Measurements from ENCODE around the gene EDN2.

Gene EDN2

DNA sequence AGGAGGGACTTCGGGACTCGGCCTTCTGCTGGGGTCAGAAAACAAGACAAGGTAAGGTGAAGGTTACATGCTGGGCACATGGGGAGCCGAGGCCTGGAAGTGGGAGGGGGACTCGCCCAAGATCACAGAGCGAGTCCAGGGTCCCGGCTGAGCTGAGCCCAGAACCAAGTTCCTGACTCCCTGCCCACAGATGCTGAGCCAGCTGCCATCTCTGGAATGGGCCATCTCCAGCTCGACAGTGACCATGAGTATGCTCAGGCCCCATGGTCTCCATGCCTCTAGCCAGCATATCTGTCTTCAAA, 26.7 kb upstream of the EDN2 start:
- H3K4me1 ChIP-seq (ENCODE audit: control extremely low read depth in 1 of 4, control insufficient read depth in 4 of 4, insufficient read depth in 4 of 4, low read length in 3 of 4): peaks cover 0 to 18% (median 17%) of the 10 kb centered on the region in 4 experiments
- H3K36me3 ChIP-seq (ENCODE audit: control insufficient read depth in 4 of 4, insufficient read depth in 4 of 4, low read length in 3 of 4): peaks cover 0 to 6% (median 0%) of the 10 kb centered on the region in 4 experiments
- ChIA-PET POLR2A (no interaction called here), CTCF (interaction anchor here (1.1 kb wide), 1 partner anchor 19 kb away, joined by 3 read pairs; no protein-coding TSS in a partner anchor)
- H3K4me3 ChIP-seq (ENCODE audit: control insufficient read depth in 1 of 7, extremely low read depth in 1 of 7, insufficient read depth in 4 of 7, low read depth in 2 of 7, low read length in 6 of 7): no peak overlapping the region
- H3K9me3 ChIP-seq (ENCODE audit: control extremely low read depth in 1 of 5, control insufficient read depth in 4 of 5, insufficient read depth in 2 of 5, low read depth in 1 of 5, low read length in 4 of 5): no peaks in the 10 kb centered on the region
- WGBS (ENCODE audit: insufficient coverage): 99% methylated on average over 7 of the region's 7 CpGs
- no peak overlapping the region for H3K27ac ChIP-seq (ENCODE audit: insufficient read depth in 1 of 2, low read depth in 1 of 2, low read length in 2 of 2, poor library complexity in 1 of 2, severe bottlenecking in 2 of 2)
- no peaks in the 10 kb centered on the region for H3K27me3 ChIP-seq (replicated peaks in 2 of 5; ENCODE audit: control insufficient read depth in 4 of 5, insufficient read depth in 5 of 5, low read length in 4 of 5)
- DNase-seq: no peak

DNA sequence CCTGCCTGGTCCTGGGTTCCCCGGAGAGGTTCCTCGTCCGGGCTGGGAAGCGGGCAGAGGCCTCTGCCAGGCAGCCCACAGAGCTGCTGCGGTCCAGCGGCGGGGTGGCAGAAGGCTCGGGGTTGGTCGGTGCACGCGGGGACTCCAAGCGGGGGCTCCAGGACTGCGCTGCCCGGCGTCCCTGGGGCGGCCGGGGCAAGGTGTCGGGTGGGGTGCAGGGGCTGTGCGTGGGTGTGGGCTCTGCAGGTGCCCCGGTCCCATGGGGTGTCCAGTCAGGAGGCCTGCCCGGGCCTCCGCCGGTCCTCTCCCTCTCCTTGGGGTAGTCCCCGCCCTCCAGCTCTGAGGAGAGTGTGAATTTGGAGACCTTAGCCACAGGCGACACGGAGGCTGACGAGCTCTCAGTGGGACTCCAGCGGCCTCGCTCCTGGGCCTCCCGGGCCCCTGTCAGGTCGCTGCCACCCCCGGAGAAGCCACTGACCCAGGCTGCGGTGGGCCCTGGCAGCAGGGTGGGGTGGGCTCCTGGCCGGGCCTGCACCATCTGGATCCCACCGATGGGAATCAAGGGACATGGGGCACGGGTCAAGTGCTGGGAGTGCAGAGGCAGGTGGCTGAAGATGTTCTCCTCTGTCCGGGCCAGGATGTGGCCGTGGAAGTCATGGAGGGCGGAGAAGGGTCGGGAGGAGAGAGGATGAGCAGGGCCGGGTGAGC, 26.2 kb upstream of the EDN2 start:
- POLR2A ChIA-PET: no interaction called here
- peaks cover 0 to 6% (median 0%) of the 10 kb centered on the region in 4 experiments for H3K36me3 ChIP-seq (ENCODE audit: control insufficient read depth in 4 of 4, insufficient read depth in 4 of 4, low read length in 3 of 4)
- no peaks in the 10 kb centered on the region for H3K9me3 ChIP-seq (ENCODE audit: control extremely low read depth in 1 of 5, control insufficient read depth in 4 of 5, insufficient read depth in 2 of 5, low read depth in 1 of 5, low read length in 4 of 5)
- peaks cover 0 to 20% (median 15%) of the 10 kb centered on the region in 4 experiments for H3K4me1 ChIP-seq (ENCODE audit: control extremely low read depth in 1 of 4, control insufficient read depth in 4 of 4, insufficient read depth in 4 of 4, low read length in 3 of 4)
- 89% methylated on average over 32 of the region's 41 CpGs for WGBS (ENCODE audit: insufficient coverage)
- no peak overlapping the region for H3K27ac ChIP-seq (ENCODE audit: insufficient read depth in 1 of 2, low read depth in 1 of 2, low read length in 2 of 2, poor library complexity in 1 of 2, severe bottlenecking in 2 of 2)
- H3K4me3 ChIP-seq (ENCODE audit: control insufficient read depth in 1 of 7, extremely low read depth in 1 of 7, insufficient read depth in 4 of 7, low read depth in 2 of 7, low read length in 6 of 7): no peak overlapping the region
- H3K27me3 ChIP-seq (replicated peaks in 2 of 5; ENCODE audit: control insufficient read depth in 4 of 5, insufficient read depth in 5 of 5, low read length in 4 of 5): no peaks in the 10 kb centered on the region
- CTCF ChIA-PET: interaction anchor here (1.1 kb wide), 1 partner anchor 19 kb away, joined by 3 read pairs; no protein-coding TSS in a partner anchor
- no peak for DNase-seq

DNA sequence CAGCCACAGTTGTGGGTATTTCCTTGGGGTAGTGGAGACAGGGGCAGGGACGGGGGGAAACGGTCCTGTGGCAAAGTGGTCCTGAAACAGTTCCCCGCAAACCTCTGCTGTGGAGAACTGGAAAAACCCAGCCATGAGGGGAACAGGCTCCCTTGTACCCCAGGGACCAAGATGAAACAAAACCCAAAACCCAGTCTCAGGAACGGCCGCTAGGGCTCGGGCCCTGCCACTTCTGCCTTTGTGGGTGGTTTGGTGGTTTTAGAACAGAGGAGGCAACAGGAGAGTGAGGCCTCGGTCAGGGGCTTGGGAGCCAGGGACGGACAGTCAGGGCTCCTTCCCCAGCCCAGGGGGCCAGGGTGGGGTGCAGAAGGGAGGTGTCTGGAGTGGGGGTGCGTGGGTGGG, 24.8 kb upstream of the EDN2 start:
- Histone ChIP-seq H3K9me3 (ENCODE audit: control extremely low read depth in 1 of 5, control insufficient read depth in 4 of 5, insufficient read depth in 2 of 5, low read depth in 1 of 5, low read length in 4 of 5) (no peaks in the 10 kb centered on the region), H3K4me3 (ENCODE audit: control insufficient read depth in 1 of 7, extremely low read depth in 1 of 7, insufficient read depth in 4 of 7, low read depth in 2 of 7, low read length in 6 of 7) (no peak overlapping the region), H3K36me3 (ENCODE audit: control insufficient read depth in 4 of 4, insufficient read depth in 4 of 4, low read length in 3 of 4) (peaks cover 0 to 6% (median 0%) of the 10 kb centered on the region in 4 experiments), H3K27me3 (replicated peaks in 2 of 5; ENCODE audit: control insufficient read depth in 4 of 5, insufficient read depth in 5 of 5, low read length in 4 of 5) (no peaks in the 10 kb centered on the region), H3K27ac (ENCODE audit: insufficient read depth in 1 of 2, low read depth in 1 of 2, low read length in 2 of 2, poor library complexity in 1 of 2, severe bottlenecking in 2 of 2) (no peak overlapping the region), H3K4me1 (ENCODE audit: control extremely low read depth in 1 of 4, control insufficient read depth in 4 of 4, insufficient read depth in 4 of 4, low read length in 3 of 4) (peaks cover 0 to 20% (median 15%) of the 10 kb centered on the region in 4 experiments)
- DNase-seq: peak in 2 of 3 donors; percentile 27 to 36
- CTCF ChIA-PET: interaction anchor here (1.2 to 1.5 kb wide), 2 partner anchors 9 to 15 kb away, joined by 3 to 5 read pairs; no protein-coding TSS in a partner anchor
- POLR2A ChIA-PET: interaction anchor here (0.9 kb wide), 1 partner anchor 13 kb away, joined by 4 read pairs; no protein-coding TSS in a partner anchor
- WGBS (ENCODE audit: insufficient coverage): 100% methylated on average over 3 of the region's 9 CpGs

DNA sequence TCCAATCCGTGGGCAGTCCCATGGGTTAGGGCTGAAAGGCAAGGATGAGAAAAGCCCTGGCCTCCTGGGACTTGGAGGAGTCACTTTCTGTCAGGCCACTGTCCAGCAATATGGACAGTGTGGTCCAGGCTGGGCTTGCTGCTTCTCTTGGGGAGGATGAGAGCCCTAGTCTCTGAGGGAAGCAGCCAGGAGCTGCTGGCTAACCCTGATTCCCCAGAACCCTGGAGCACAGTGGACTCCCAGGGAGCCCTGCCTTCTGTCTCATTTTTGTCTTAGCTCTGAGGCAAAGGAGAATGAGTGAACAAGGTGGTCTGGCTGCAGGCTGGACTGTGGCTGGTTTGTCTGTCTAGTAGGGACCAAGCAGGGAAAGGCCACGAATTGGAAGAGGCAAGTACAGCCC, 23.8 kb upstream of the EDN2 start:
- ChIA-PET POLR2A (interaction anchor here (0.9 kb wide), 1 partner anchor 14 kb away, joined by 4 read pairs; no protein-coding TSS in a partner anchor), CTCF (interaction anchor here (0.8 to 1.5 kb wide), 4 partner anchors 8 to 30 kb away, joined by 3 to 5 read pairs (median 3); no protein-coding TSS in a partner anchor)
- H3K9me3 ChIP-seq (ENCODE audit: control extremely low read depth in 1 of 5, control insufficient read depth in 4 of 5, insufficient read depth in 2 of 5, low read depth in 1 of 5, low read length in 4 of 5): no peaks in the 10 kb centered on the region
- H3K4me1 ChIP-seq (ENCODE audit: control extremely low read depth in 1 of 4, control insufficient read depth in 4 of 4, insufficient read depth in 4 of 4, low read length in 3 of 4): peaks cover 0 to 20% (median 15%) of the 10 kb centered on the region in 4 experiments
- no peak overlapping the region for H3K4me3 ChIP-seq (ENCODE audit: control insufficient read depth in 1 of 7, extremely low read depth in 1 of 7, insufficient read depth in 4 of 7, low read depth in 2 of 7, low read length in 6 of 7)
- DNase-seq: no peak
- 89% methylated on average over 1 of the region's 2 CpGs for WGBS (ENCODE audit: insufficient coverage)
- H3K27ac ChIP-seq (ENCODE audit: insufficient read depth in 1 of 2, low read depth in 1 of 2, low read length in 2 of 2, poor library complexity in 1 of 2, severe bottlenecking in 2 of 2): no peak overlapping the region
- H3K27me3 ChIP-seq (replicated peaks in 2 of 5; ENCODE audit: control insufficient read depth in 4 of 5, insufficient read depth in 5 of 5, low read length in 4 of 5): no peaks in the 10 kb centered on the region
- H3K36me3 ChIP-seq (ENCODE audit: control insufficient read depth in 4 of 4, insufficient read depth in 4 of 4, low read length in 3 of 4): peaks cover 0 to 6% (median 0%) of the 10 kb centered on the region in 4 experiments

DNA sequence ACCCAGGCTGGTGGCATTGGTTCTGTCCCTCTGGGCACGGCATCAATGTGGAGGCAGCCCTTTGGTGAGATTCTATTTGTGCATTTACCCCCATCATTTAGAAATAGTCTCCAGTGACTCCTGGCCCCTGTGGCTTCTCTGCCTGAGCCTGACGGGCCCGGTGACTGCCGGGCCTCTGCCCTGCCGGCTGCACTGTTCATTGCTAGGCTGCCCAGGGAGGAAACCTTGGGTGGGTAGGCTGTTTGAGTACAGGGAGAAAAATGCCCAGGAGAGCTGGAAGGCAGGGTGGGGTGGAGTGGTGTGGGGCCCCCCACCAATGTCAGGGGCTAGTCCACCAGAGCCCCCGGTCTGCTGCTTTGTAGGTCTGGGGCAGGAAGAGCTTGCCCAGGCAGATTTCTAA, 23.4 kb upstream of the EDN2 start:
- no peak for DNase-seq
- POLR2A ChIA-PET: no interaction called here
- Histone ChIP-seq H3K4me1 (ENCODE audit: control extremely low read depth in 1 of 4, control insufficient read depth in 4 of 4, insufficient read depth in 4 of 4, low read length in 3 of 4) (peaks cover 0 to 20% (median 15%) of the 10 kb centered on the region in 4 experiments), H3K27me3 (replicated peaks in 2 of 5; ENCODE audit: control insufficient read depth in 4 of 5, insufficient read depth in 5 of 5, low read length in 4 of 5) (no peaks in the 10 kb centered on the region), H3K27ac (ENCODE audit: insufficient read depth in 1 of 2, low read depth in 1 of 2, low read length in 2 of 2, poor library complexity in 1 of 2, severe bottlenecking in 2 of 2) (no peak overlapping the region), H3K9me3 (ENCODE audit: control extremely low read depth in 1 of 5, control insufficient read depth in 4 of 5, insufficient read depth in 2 of 5, low read depth in 1 of 5, low read length in 4 of 5) (no peaks in the 10 kb centered on the region), H3K36me3 (ENCODE audit: control insufficient read depth in 4 of 4, insufficient read depth in 4 of 4, low read length in 3 of 4) (peaks cover 0 to 1% (median 0%) of the 10 kb centered on the region in 4 experiments), H3K4me3 (ENCODE audit: control insufficient read depth in 1 of 7, extremely low read depth in 1 of 7, insufficient read depth in 4 of 7, low read depth in 2 of 7, low read length in 6 of 7) (no peak overlapping the region)
- CTCF ChIA-PET: interaction anchor here (0.8 to 1.5 kb wide), 3 partner anchors 8 to 30 kb away, joined by 3 read pairs; no protein-coding TSS in a partner anchor
- 100% methylated on average over 2 of the region's 6 CpGs for WGBS (ENCODE audit: insufficient coverage)

DNA sequence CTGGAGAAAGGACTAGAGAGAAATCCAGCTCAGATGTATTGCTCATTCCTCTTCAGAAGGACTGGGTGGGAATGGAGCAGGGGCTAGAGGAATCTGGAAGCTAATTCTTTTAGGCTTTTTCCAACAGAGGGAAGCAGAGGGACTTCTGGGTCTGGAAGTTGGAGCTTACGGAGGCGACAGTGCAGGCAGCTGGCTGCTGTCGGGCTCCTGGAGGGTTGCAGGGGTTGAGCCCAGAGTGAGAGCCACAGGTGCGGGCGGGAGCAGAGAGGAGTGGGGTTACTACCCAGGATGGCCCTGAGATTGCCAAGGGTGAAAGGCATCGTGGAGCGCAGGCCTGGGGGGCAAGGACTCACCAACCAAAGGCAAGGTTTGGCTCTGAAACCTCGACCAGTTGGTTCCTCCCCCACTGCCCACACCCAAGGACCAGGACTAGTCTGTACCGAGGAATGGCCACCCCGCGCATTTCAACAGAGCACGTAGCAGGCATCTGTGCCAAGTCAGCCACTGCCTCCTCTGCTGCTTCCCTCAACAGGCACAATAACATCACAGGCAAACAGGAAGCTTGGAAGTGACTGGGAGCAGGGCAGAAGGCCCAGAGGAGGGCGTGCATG, 22.7 kb upstream of the EDN2 start:
- H3K9me3 ChIP-seq (ENCODE audit: control extremely low read depth in 1 of 5, control insufficient read depth in 4 of 5, insufficient read depth in 2 of 5, low read depth in 1 of 5, low read length in 4 of 5): no peaks in the 10 kb centered on the region
- H3K27me3 ChIP-seq (replicated peaks in 2 of 5; ENCODE audit: control insufficient read depth in 4 of 5, insufficient read depth in 5 of 5, low read length in 4 of 5): no peaks in the 10 kb centered on the region
- H3K27ac ChIP-seq (ENCODE audit: insufficient read depth in 1 of 2, low read depth in 1 of 2, low read length in 2 of 2, poor library complexity in 1 of 2, severe bottlenecking in 2 of 2): no peak overlapping the region
- H3K4me3 ChIP-seq (ENCODE audit: control insufficient read depth in 1 of 7, extremely low read depth in 1 of 7, insufficient read depth in 4 of 7, low read depth in 2 of 7, low read length in 6 of 7): no peak overlapping the region
- POLR2A ChIA-PET: no interaction called here
- no peak for DNase-seq
- no peaks in the 10 kb centered on the region for H3K36me3 ChIP-seq (ENCODE audit: control insufficient read depth in 4 of 4, insufficient read depth in 4 of 4, low read length in 3 of 4)
- 96% methylated on average over 10 of the region's 13 CpGs for WGBS (ENCODE audit: insufficient coverage)
- peaks cover 0 to 20% (median 15%) of the 10 kb centered on the region in 4 experiments for H3K4me1 ChIP-seq (ENCODE audit: control extremely low read depth in 1 of 4, control insufficient read depth in 4 of 4, insufficient read depth in 4 of 4, low read length in 3 of 4)
- CTCF ChIA-PET: interaction anchor here (1.0 kb wide), 2 partner anchors 14 to 23 kb away, joined by 3 to 4 read pairs; partner anchors contain the start of gene EDN2

All from common myeloid progenitor, CD34-positive (primary cell).